Activated CD8-positive, alpha-beta memory T cell treated with anti-CD3 and anti-CD28 coated beads for 24 hours (primary cell): ENCODE results near the gene RIPOR3.
"Not testable (repeated sequence)": the region's sequence is repeated elsewhere in the genome, so short reads cannot be mapped to it uniquely, and the experiment has no call there.

Source experiments
- DNase-seq: peaks from one replicate; pipeline ENCODE4 v3.0.0-alpha.2; 2020

RIPOR3 gene

GRCh38 chr20:50569864-50570836 is 121.2 kb downstream of the RIPOR3 start:
- no peak for DNase-seq

- not testable (repeated sequence) for DNase-seq
These were observed 121.9 kb downstream of the RIPOR3 start for GRCh38 chr20:50569487-50569863.

- no peak for DNase-seq
These were observed 122.8 kb downstream of the RIPOR3 start for GRCh38 chr20:50568549-50568942.

GRCh38 chr20:50567860-50568548 is 123.3 kb downstream of the RIPOR3 start:
- DNase-seq, result no peak

- peak; percentile 46 for DNase-seq
These were observed 125.5 kb downstream of the RIPOR3 start for GRCh38 chr20:50565871-50566270.

- DNase-seq, result peak; percentile 4
These were observed 126.0 kb downstream of the RIPOR3 start for GRCh38 chr20:50565383-50565782.

GRCh38 chr20:50563133-50563944 is 128.0 kb downstream of the RIPOR3 start:
- DNase-seq, result no peak

GRCh38 chr20:50562262-50562701 is 129.1 kb downstream of the RIPOR3 start:
- DNase-seq, result no peak

GRCh38 chr20:50561379-50562078 is 129.8 kb downstream of the RIPOR3 start:
- DNase-seq, result peak; percentile 81

- DNase-seq, result no peak
These were observed 130.5 kb downstream of the RIPOR3 start for GRCh38 chr20:50560867-50561266.

- DNase-seq, result no peak
These were observed 131.3 kb downstream of the RIPOR3 start for GRCh38 chr20:50559856-50560638.

GRCh38 chr20:50559149-50559548 is 132.2 kb downstream of the RIPOR3 start:
- DNase-seq, result no peak

- DNase-seq, result no peak
These were observed 132.8 kb downstream of the RIPOR3 start for GRCh38 chr20:50558483-50558925.

GRCh38 chr20:50557549-50558134 is 133.7 kb downstream of the RIPOR3 start:
- DNase-seq, result no peak

- DNase-seq, result no peak
These were observed 135.7 kb downstream of the RIPOR3 start for GRCh38 chr20:50555662-50556061.

GRCh38 chr20:50554694-50555579 is 136.4 kb downstream of the RIPOR3 start:
- no peak for DNase-seq

- DNase-seq, result no peak
These were observed 138.4 kb downstream of the RIPOR3 start for GRCh38 chr20:50552979-50553378.

- no peak for DNase-seq
These were observed 140.1 kb downstream of the RIPOR3 start for GRCh38 chr20:50551288-50551687.

- DNase-seq, result no peak
These were observed 140.8 kb downstream of the RIPOR3 start for GRCh38 chr20:50550531-50550930.

GRCh38 chr20:50548396-50548795 is 142.9 kb downstream of the RIPOR3 start:
- DNase-seq, result no peak
